Stimulated activated CD4-positive, alpha-beta T cell treated with anti-CD3 and anti-CD28 coated beads, TNF-alpha, amount 100 ng/mL, for 48 hours (primary cell): ENCODE data around the gene SBK3.
A peak's percentile ranks its signal among the peaks of the same experiment; 100 is the strongest.
"Not testable (repeated sequence)": the region's sequence is repeated elsewhere in the genome, so short reads cannot be mapped to it uniquely, and the experiment has no call there.

ENCODE experiments used
- DNase-seq, 3 donors: peaks; one replicate each; pipeline ENCODE4 v3.0.0-alpha.2; 2020; ENCODE audit warnings: low read depth in 3 of 3

SBK3 gene, protein sequence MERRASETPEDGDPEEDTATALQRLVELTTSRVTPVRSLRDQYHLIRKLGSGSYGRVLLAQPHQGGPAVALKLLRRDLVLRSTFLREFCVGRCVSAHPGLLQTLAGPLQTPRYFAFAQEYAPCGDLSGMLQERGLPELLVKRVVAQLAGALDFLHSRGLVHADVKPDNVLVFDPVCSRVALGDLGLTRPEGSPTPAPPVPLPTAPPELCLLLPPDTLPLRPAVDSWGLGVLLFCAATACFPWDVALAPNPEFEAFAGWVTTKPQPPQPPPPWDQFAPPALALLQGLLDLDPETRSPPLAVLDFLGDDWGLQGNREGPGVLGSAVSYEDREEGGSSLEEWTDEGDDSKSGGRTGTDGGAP

DNA sequence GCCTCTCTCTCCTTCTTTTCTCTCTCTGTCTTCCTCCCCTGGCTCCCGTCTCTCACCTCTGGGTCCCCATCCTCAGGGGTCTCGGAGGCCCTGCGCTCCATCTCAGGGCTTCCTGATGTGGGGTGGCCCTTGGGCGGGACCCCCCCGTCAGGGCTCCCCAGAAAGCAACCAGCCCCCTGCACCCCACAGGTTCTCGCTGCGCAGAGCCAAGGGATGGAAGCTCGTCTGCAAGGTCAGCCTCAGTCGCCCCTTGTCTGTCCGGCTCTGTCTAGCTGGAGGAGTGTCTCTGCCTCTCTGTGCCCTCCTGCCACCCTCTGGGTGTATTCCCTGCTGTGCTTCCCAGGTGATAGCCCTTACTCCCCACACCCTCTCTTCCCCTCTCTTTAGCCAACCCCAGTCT lies at the start of gene SBK3:
TSS of gene SBK3 (minus strand) at position 101 of the 400 bp plus-strand sequence. CDS start at position 101, 0 bp downstream.
- no peak for DNase-seq

DNA sequence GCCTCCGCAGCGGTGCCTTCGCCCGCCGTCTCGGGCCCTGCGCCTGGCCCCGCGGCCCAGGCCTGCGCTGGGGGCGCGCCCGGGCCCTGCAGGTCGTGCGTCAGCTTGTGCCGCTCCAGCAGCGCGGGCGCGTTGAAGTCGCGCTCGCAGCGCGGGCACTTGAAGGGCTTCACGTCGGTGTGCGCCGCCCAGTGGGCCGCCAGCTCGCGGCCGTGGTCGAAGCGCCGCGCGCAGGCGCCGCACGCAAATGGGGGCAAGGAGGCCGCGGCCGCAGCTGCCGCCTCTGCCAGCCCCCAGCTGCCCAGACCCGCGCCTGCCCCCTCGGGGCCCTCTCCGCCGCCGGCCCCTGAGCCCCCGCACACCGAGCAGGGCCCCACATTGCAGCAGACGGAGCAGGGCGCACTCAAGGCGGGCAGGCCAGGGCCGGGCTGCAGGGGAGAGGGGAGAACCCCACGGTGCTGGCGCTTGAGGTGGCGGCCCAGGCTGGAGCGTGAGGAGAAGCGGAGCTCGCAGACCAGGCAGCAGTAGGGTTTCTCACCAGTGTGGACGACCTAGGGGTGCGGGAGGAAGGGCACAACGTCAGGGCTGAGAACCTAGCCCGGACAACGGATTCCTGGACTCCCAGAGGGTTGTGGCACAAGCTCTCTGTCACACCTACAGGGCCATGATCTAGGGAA lies 47.9 kb upstream of the SBK3 start:
- DNase-seq = no peak

DNA sequence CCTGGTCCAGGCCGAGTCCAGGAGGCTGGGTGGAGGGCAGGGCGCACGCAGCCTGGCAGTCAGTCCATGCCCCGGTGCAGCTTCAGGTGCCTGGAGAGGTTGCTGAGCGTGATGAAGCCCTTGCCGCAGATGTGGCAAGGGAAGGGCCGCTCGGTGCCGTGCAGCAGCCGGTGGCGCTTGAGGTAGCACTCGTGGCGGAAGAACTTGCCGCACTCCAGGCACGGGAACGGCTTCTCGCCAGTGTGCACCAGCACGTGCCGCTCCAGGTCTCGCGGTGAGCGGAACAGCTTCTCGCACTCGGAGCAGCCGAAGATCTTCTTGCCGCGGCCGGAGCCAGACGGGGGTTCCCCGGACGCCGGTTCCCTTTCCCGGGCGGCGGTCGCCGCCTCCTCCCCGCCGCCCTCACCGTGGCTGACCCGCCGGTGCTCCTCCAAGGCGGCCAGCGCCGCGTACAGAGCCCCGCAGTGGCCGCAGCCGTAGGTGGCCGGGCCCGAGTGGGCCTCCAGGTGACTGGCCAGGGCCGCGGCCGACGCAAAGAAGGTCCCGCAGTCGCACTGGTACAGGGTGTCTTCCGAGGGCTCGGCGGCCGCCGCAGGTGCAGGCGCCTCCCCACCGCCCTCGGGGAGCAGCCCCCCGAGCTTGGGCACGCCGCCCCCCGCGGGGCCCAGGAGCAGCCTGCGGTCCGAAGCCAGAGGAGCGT lies 47.2 kb upstream of the SBK3 start:
- no peak for DNase-seq

DNA sequence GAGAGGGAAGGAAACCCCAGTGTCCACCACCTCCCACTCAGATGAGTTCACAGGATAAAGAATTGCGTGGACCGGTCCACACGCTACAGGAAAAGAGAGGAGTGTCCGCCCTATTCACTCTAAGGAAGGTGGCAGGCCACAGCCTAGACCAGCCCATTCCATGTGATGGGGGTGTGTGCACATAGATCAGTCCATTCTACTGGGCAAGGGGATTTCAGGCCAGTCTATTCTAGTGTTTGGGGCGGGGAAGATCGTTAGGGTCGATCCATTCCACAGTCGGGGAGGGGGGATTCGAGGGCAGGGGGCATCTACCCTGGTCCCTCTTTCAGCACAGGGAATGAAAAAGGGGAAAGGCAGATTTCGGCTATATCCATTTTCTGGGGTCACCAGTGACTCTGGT lies 46.2 kb upstream of the SBK3 start:
- DNase-seq = no peak

DNA sequence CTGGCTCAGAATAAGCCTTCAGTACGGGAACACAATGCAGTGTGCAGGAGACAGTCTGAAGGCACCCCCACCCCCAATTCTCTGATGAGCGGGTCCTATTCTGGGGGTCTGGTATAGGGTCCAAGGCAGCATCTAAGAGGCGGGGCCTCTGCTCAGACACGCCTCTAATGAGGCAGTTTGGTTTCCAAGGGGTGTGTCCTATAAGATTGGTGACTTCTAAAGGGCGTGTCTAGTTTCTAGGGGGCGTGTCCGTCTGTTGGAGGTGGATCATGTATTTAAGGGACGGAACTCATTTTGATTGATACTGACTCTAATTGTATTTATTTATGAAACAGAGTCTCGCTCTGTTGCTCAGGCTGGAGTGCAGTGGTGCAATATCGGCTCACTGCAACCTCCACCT lies 45.3 kb upstream of the SBK3 start:
- DNase-seq = no peak

DNA sequence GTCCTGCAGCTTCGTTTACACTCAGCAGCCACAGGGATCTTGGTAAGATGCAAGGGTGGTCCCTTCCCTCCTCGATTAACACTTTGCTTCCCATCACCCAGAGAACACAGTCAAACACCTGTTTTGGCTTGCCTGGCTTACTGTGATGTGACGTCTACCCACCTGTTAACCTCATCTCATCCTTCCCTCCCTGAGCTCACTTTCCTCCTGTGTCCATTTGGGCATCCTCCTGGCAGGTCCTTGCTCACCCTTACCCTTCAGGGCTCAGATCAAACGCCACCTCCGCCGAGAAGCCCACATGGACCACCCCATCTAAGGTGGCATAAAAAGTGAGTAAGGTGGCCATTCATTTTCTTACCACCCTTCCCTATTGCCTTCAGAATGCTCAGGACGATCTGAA lies 44.8 kb upstream of the SBK3 start:
- DNase-seq = no peak

DNA sequence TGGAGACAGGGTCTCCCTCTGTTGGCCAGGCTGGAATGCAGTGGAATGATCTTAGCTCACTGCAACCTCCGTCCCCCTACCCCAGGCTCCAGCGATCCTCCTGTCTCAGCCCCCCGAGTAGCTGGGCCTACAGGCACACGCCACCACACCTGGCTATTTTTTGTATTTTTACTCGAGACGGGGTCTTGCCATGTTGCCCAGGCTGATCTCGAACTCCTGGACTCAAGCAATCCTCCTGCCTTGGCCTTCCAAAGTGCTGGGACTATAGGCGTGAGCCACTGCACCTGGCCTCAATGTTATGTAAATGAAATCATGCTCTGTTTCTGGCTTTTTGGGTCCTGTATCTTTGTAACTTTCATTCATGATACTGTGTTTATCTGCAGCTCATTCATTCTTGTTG lies 43.4 kb upstream of the SBK3 start:
- DNase-seq = no peak

DNA sequence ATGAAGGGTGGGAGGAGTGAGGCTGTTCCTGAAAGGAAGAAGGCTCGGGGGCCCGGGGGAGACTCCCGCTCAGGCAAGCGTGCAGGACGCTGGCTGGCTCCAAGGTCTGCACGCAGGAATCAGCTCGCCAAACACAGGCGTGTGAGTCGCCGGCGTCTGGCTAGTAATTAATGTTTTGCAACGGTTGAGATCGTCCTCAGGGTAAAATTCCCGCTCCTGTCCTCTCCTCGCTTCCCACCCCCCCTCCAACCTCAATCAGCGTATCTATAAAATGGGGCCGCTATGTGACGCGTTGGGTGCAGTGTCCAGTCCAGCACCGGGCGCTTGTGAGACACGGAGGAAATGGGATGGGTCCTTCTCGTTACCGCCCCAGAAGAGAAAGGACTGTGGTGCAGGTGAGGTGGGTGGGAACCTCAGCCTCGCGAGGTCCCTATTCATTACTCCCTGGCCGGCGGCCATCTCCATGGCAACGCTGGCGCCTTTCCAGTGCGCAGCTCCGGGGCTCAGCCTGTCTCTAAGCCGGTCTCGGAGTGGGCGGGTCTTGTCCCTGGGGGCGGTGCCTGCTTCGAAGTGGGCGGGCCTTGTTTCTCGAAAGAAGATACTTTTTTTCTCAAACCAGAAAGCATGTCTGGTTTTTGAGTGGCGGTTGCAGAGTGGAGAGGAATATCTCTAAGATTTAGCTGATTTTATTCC lies 41.8 kb upstream of the SBK3 start:
- DNase-seq = peak; percentile 89 to 91 (median 90)

DNA sequence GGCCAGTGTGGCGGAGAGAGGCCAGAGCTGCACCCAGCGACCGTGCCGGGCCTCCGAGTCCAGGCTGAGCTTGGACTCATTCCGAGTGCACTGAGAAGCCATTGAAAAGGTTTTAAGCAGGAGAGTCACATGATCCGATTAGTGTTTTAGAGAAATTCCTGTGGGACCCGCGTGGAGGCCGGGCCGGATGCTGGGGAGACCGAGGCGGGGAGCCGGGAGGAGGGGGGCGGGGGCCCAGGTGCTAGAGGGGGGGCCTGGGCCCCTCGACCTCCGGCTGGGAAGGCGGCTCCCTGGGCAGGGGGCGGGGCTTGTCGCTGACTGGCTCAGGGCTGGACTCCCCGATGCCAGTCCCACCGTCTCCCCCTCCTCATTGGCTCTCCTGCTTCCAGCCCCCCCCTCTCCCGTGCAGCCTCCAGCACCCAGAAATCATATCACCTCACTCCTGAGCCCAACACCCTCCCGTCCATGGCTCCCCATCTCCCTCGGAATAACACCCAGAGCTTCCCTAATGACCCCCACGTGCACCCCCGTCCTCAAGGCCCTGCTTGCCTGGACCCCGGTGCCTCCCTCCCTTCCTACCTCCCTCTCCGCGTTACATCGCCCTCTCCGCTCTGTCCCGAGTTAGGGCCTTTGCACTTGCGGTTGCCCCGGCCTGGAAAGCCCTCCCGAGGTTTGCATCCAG lies 40.5 kb upstream of the SBK3 start:
- DNase-seq = peak in 1 of 3 donors; percentile 53

DNA sequence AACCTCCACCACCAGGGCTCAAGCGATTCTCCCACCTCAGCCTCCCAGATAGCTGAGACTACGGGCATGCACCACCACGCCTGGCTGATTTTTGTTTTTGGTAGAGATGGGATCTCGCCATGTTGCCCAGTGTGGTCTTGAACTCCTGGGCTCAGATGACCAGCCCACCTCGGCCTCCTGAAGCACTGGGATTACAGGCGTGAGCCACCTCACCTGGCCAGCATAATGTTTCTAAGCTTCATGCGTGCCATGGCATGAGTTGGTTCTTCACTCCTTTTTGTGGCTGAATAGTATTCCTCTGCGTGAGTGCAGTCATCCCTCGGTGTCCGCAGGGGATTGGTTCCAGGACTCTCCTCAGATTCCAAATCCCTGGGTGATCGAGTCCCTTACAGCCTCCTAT lies 39.5 kb upstream of the SBK3 start:
- DNase-seq = no peak

DNA sequence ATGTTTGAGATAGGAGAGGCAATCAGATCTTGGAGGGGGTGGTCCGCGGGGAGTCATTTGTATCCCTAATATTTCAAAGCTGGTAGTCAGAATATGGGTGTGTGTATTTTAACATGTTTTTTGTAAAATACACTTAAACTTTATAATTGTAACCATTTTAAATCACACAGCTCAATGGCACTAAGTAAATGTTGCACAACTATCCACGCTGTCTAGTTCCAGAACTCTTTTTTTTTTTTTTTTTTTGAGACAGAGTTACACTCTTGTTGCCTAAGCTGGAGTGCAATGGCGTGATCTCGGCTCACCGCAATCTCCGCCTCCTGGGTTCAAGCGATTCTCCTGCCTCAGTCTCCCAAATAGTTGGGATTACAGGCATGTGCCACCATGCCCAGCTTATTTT lies 38.6 kb upstream of the SBK3 start:
- not testable (repeated sequence) for DNase-seq

DNA sequence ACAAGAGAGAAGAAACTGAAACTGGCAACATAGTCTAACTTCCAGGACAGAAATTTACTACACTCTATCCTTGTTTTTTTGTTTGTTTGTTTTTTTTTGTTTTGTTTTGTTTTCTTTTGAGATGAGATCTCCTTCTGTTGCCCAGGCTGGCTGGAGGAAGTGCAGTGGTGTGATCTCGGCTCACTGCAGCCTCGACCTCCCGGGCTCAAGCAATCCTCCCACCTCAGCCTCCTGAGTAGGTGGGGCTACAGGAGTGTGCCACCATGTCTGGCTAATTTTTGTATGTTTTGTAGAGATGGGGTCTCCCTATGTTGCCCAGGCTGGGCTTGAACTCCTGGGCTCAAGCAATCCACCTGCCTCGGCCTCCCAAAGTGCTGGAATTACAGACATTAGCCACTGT lies 36.9 kb upstream of the SBK3 start:
- not testable (repeated sequence) for DNase-seq

DNA sequence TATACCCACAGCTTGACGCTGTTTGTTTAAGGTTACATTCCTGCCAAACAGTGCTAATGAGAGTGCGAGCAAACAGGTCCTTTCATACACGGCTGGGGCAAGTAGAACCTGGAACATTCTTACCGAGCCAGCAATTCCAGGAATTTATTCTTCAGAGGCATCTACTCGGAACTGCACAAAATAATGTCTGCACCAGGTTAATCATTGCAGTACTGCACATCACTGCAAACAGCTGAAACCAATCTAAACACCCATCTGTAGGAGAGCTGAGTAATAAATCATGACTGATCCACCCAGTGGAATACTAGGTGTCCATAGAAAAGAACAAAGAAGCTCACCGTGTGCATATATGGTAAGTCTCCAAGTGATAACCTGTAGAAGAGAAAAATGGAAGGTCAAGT lies 36.5 kb upstream of the SBK3 start:
- no peak for DNase-seq

DNA sequence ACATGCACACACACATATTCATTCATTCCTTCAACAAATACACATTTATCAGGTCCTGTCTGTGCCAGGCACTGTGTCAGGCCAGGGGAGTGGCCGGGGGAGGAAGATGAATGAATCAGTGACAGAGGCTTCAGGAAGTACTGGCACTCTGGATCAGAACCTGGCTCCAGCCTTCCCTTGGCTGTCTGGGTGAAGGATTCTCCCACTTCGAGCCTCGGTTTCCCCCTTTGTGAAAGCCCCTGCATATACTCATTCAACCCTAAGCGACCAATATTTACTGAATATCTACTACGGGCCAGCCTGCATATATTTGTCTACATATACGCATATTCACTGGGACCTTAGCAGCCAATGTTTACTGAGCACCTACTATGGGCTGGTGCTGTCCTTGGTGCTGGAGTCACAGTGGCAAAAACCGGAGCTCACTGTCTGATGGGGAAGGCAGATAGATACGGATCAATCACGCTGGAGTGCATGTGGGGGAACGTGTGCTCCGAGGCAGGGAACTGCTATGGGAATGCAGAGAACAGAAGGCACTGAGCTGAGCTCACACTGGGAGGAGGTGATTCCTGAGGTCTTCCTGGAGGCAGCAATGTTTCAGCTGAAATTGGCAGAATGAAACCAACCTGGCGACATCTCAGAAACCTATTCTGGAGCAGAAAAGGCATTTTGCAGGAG lies 35.9 kb upstream of the SBK3 start:
- DNase-seq = no peak

DNA sequence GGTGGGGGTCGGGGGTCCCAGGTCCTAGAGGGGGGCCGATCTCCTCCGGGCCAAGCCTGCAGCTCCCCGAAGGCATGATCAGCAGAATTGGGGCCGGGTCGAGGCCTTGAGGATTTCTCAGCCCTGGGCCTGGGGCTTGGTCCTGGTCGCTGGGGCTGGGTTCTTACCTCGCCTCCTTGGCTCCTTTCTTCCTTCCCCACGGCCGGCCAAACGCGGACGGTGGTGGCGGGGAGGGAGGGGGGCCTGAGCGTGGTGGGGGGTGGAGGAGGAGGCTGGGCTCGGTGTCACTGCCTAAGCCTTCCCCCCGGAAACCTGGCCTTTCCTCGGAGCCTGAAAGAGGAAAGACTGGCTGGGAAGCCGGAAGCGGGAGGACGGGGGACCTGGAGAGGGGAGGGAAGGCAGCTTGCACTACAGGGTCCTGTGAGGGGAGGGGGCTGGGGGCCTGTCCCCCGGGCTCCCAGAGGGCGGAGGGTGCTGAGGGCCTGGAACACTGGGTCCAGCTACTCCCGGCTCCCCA lies 35.3 kb upstream of the SBK3 start, which contains the start of gene ZNF579:
TSS of gene ZNF579 (minus strand) at position 221 of the 517 bp plus-strand sequence. CDS start 1,209 bp downstream, outside the sequence.
- DNase-seq = peak; percentile 69 to 78 (median 69)

DNA sequence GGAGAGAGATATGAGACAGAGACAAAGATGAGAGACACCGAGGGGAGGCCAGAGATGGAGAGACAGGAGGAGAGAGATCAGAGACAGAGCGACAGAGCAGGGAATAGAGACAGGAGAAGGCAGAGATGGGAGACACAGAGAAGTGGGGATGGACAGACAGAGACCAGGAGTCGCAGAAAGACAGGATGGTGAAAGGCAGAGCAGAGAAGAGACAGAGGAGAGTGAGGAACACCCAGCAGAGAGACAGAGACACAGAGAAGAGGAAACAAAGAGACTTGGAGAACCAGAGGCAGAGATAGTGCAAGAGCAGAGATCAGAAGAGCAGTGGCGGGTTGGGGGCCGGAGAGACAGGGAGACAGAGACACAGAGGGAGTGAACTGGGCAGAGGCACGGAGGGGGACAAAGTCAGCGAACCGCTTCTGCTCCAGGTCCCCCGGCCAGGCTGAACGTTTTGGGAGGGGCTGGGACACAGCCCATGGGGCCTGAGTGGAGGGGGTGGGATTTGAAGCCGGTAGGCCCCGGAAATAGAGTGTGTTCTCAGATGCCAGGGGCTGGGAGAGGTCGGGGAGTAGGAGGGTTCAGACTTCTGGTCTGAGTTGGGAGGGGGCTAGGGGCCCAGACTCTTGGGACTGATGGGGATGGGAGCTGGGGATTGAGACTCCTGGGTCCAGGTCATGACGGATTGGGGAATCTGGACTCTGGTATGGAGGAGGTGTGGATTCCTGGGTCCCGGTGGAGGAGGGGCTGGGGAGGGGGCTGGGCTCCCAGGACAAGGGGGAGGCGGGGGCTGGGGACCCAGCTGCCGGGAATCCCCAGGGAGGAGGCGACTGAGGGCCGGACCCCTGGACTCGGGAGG lies 34.7 kb upstream of the SBK3 start:
- DNase-seq = no peak

DNA sequence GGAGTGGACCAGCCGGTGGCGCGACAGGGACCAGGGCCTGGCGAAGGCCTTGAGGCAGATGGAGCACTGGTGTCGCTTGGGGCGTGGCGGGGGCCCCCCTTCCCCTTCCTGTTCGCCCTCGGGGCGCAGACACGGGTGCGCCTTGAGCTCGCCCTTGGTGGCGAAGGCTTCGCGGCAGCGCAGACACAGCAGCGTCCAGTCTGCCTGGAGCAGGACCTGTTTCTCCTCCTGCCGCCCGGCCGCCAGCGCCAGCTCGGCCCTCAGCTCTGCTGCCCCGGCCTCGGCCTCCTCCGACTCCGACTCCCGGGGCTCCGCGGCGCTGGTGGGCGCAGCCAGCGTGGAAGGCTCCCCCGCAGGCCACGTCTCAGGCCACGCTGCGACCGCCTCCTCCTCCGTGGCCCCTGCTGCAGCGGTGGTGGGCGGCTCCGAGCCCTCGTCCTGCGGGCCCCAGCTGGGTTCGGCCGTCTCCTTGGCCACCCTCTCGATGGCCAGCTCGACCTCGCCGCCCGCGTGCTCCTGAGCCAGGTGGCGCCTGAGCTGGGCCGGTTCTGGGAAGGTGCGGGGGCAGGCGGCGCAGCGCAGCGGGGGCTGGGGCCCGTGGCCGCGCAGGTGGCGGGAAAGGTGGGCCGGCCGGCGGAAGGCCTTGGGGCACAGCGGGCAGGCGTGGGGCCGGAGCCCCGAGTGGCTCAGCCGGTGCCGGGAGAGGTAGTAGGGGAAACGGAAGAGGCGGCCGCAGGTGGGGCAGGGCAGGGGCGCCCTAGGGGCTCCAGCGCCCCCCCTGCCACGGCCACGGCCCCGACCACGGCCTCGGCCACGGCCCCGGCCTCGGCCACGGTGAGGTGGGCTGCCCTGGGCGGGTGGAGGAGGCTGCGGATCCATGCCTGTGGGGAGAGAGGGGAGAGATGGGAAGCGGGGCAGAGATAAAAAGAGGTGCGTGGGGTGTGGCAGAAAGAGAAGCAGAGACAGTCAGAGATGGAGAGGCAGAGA lies 33.7 kb upstream of the SBK3 start:
- no peak for DNase-seq

DNA sequence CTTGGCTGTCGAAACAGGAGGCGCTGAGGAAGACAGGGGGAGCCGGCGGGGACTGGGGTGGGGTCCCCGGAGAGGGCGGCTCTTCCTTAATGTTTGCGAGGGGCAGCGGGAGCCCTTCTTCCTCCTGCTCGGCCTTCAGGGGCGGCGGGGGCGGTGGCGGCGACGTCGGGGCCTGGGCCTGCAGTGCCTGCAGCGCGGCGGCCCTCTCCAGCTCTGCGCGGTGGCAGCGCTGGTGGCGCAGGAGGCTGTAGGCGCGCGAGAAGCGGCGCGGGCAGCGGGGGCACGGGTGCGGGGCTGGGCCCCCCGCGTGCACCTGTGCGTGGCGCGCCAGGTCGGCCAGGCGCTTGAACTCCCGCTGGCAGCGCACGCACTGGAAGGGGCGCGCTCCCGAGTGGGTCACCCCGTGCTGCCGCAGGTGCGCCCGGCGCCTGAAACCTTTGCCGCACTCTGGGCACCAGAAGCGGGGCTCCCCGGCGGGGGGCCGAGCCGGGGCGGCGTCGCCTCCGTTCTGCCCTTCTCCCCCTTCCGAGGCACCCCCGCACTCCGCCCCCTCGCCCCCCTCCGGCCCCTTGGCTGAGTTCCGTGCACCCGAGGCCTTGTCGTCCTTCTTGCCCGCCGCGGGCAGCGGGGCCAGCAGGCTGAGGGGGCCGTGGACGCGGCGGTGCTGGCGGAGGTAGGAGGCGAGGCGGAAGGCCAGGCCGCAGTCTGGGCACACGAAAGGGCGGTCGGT lies 32.9 kb upstream of the SBK3 start:
- no peak for DNase-seq
